Measurements from ENCODE around the gene CCDC15. TPM values are rescaled to one million over a fixed set of nuclear protein-coding genes. Genes with fewer than 3 reads are reported as not detected.
"Not testable (repeated sequence)": the region's sequence is repeated elsewhere in the genome, so short reads cannot be mapped to it uniquely, and the experiment has no call there.

CCDC15 gene
- total and polyA plus RNA-seq, 2 donors (not counting 1 experiment from before 2014, with no cell fraction given): 0.31 to 1.8 TPM

- intact Hi-C loops (cut with micrococcal nuclease); ATAC-seq (ENCODE audit: low read depth); H3K36me3 ChIP-seq (replicated peaks in 1 of 2; ENCODE audit: control extremely low read depth in 1 of 2, control insufficient read depth in 1 of 2, extremely low read depth in 1 of 2, insufficient read depth in 2 of 2, low read length in 1 of 2): not testable (repeated sequence)
Observed at GRCh38 chr11:125090151-125090550, 136.1 kb downstream of the CCDC15 start.

GRCh38 chr11:125090816-125091215 is 136.8 kb downstream of the CCDC15 start:
- DNase-seq (no peak), ATAC-seq (ENCODE audit: low read depth) (no peak)
- Histone ChIP-seq H3K36me3 (replicated peaks in 1 of 2; ENCODE audit: control extremely low read depth in 1 of 2, control insufficient read depth in 1 of 2, extremely low read depth in 1 of 2, insufficient read depth in 2 of 2, low read length in 1 of 2) (no peaks in the 10 kb centered on the region), H3K27ac (ENCODE audit: low read length in 2 of 2) (no peak overlapping the region), H3K9me3 (ENCODE audit: control extremely low read depth in 1 of 3, control insufficient read depth in 2 of 3, insufficient read depth in 1 of 3, low read length in 2 of 3) (no peaks in the 10 kb centered on the region), H3K9ac (ENCODE audit: low read length) (no peak overlapping the region), H3K4me1 (ENCODE audit: control insufficient read depth in 2 of 2, insufficient read depth in 2 of 2, low read length in 2 of 2) (no peaks in the 10 kb centered on the region), H4K20me1 (ENCODE audit: control insufficient read depth, insufficient read depth, low read length, poor library complexity, severe bottlenecking) (no peaks in the 10 kb centered on the region), H3K4me2 (replicated peaks; ENCODE audit: low read depth, low read length, poor library complexity, severe bottlenecking) (no peak overlapping the region), H3K79me2 (ENCODE audit: control insufficient read depth, insufficient read depth, low read length) (no peaks in the 10 kb centered on the region), H3K27me3 (replicated peaks in 1 of 4; ENCODE audit: control extremely low read depth in 1 of 4, control insufficient read depth in 3 of 4, insufficient read depth in 4 of 4, low read length in 3 of 4) (no peaks in the 10 kb centered on the region), H3K4me3 (ENCODE audit: control extremely low read depth in 1 of 5, extremely low read depth in 1 of 5, insufficient read depth in 1 of 5, low read depth in 2 of 5, low read length in 4 of 5) (no peak overlapping the region), H2AFZ (ENCODE audit: insufficient read depth, low read depth, low read length, poor library complexity, severe bottlenecking) (no peak overlapping the region)
- 84% methylated on average over 5 of the region's 6 CpGs for WGBS (ENCODE audit: insufficient coverage)
- TF ChIP-seq EZH2 (IDR thresholded peaks at IDR 0.05; ENCODE audit: borderline replicate concordance, insufficient read depth, low read depth, low read length, poor library complexity, severe bottlenecking) (no peak), CTCF (IDR thresholded peaks at IDR 0.05) (no peak)
- no peak overlapping the region for H3K4me3 Mint-ChIP-seq
- no peaks in the 10 kb centered on the region for H3K27me3 Mint-ChIP-seq
- intact Hi-C loops (cut with micrococcal nuclease): loop anchor here (1.0 kb wide), 1 partner anchor 50 kb away; no protein-coding TSS in a partner anchor
- H3K9me3 Mint-ChIP-seq (ENCODE audit: insufficient read depth): no peaks in the 10 kb centered on the region
- POLR2A ChIA-PET: interaction anchor here (0.9 to 1.4 kb wide), 2 partner anchors 28 to 52 kb away, joined by 3 to 4 read pairs; partner anchors contain the start of gene SLC37A2
- no peak overlapping the region for H3K27ac Mint-ChIP-seq
- CTCF ChIA-PET: interaction anchor here (0.5 to 5.1 kb wide), 25 partner anchors 9 to 1533 kb away, joined by 3 to 64 read pairs (median 4); partner anchors contain the start of genes SLC37A2 and TMEM218
- no peaks in the 10 kb centered on the region for H3K4me1 Mint-ChIP-seq

More at GRCh38 chr11:125090151-125090550, 136.1 kb downstream of the CCDC15 start:
- not testable (repeated sequence) for H3K4me1 ChIP-seq (ENCODE audit: control insufficient read depth in 2 of 2, insufficient read depth in 2 of 2, low read length in 2 of 2); H4K20me1 ChIP-seq (ENCODE audit: control insufficient read depth, insufficient read depth, low read length, poor library complexity, severe bottlenecking); H2AFZ ChIP-seq (ENCODE audit: insufficient read depth, low read depth, low read length, poor library complexity, severe bottlenecking); H3K27me3 Mint-ChIP-seq; H3K9me3 Mint-ChIP-seq (ENCODE audit: insufficient read depth); H3K27me3 ChIP-seq (replicated peaks in 1 of 4; ENCODE audit: control extremely low read depth in 1 of 4, control insufficient read depth in 3 of 4, insufficient read depth in 4 of 4, low read length in 3 of 4); H3K4me2 ChIP-seq (replicated peaks; ENCODE audit: low read depth, low read length, poor library complexity, severe bottlenecking); H3K9ac ChIP-seq (ENCODE audit: low read length); H3K9me3 ChIP-seq (ENCODE audit: control extremely low read depth in 1 of 3, control insufficient read depth in 2 of 3, insufficient read depth in 1 of 3, low read length in 2 of 3); H3K4me3 Mint-ChIP-seq; H3K4me1 Mint-ChIP-seq; H3K27ac Mint-ChIP-seq; H3K27ac ChIP-seq (ENCODE audit: low read length in 2 of 2); H3K79me2 ChIP-seq (ENCODE audit: control insufficient read depth, insufficient read depth, low read length); DNase-seq; H3K4me3 ChIP-seq (ENCODE audit: control extremely low read depth in 1 of 5, extremely low read depth in 1 of 5, insufficient read depth in 1 of 5, low read depth in 2 of 5, low read length in 4 of 5)
- POLR2A ChIA-PET: interaction anchor here (0.9 to 1.4 kb wide), 2 partner anchors 27 to 52 kb away, joined by 3 to 4 read pairs; partner anchors contain the start of gene SLC37A2
- CTCF ChIA-PET: interaction anchor here (0.7 to 5.1 kb wide), 13 partner anchors 14 to 421 kb away, joined by 3 to 64 read pairs (median 5); partner anchors contain the start of gene SLC37A2
- 98% methylated on average over 9 of the region's 10 CpGs for WGBS (ENCODE audit: insufficient coverage)

Other genes starting within 250 kb of the CCDC15 start
- gene NRGN, start 214.3 kb upstream of the CCDC15 start, total RNA-seq: 0.66 TPM in 1 of 2 replicates, not detected in the other
- gene NRGN, start 214.3 kb upstream of the CCDC15 start, polyA plus RNA-seq: 3.1 and 11.0 TPM in 2 replicates
- gene VSIG2, start 201.9 kb upstream of the CCDC15 start, total RNA-seq: not detected in 2 replicates
- 0.36 TPM in 1 of 2 replicates, not detected in the other for gene VSIG2, start 201.9 kb upstream of the CCDC15 start, polyA plus RNA-seq
- gene ESAM, start 191.9 kb upstream of the CCDC15 start, total RNA-seq: 1.4 and 1.8 TPM in 2 replicates
- 14.5 and 48.6 TPM in 2 replicates for gene ESAM, start 191.9 kb upstream of the CCDC15 start, polyA plus RNA-seq
- 26.8 and 33.4 TPM in 2 replicates for gene MSANTD2, start 153.8 kb upstream of the CCDC15 start, total RNA-seq
- gene MSANTD2, start 153.8 kb upstream of the CCDC15 start, polyA plus RNA-seq: 9.4 and 11.1 TPM in 2 replicates
- gene ROBO3, start 88.8 kb upstream of the CCDC15 start, total RNA-seq: 0.90 and 1.0 TPM in 2 replicates
- gene ROBO3, start 88.8 kb upstream of the CCDC15 start, polyA plus RNA-seq: 4.0 and 7.4 TPM in 2 replicates
- gene ROBO4, start 56.3 kb upstream of the CCDC15 start, total RNA-seq: not detected in 2 replicates
- not detected in 2 replicates for gene ROBO4, start 56.3 kb upstream of the CCDC15 start, polyA plus RNA-seq
- gene HEPN1, start 35.0 kb upstream of the CCDC15 start, total RNA-seq: not detected in 2 replicates
- not detected in 2 replicates for gene HEPN1, start 35.0 kb upstream of the CCDC15 start, polyA plus RNA-seq
- gene HEPACAM, start 18.2 kb upstream of the CCDC15 start, total RNA-seq: not detected in 2 replicates
- gene HEPACAM, start 18.2 kb upstream of the CCDC15 start, polyA plus RNA-seq: not detected in 2 replicates
- 27.0 and 27.1 TPM in 2 replicates for gene SLC37A2, start 109.1 kb downstream of the CCDC15 start, total RNA-seq
- gene SLC37A2, start 109.1 kb downstream of the CCDC15 start, polyA plus RNA-seq: 4.1 and 7.6 TPM in 2 replicates
- 20.7 TPM in 2 replicates for gene TMEM218, start 157.4 kb downstream of the CCDC15 start, total RNA-seq
- gene TMEM218, start 157.4 kb downstream of the CCDC15 start, polyA plus RNA-seq: 26.1 and 31.7 TPM in 2 replicates
- gene PKNOX2, start 210.5 kb downstream of the CCDC15 start, total RNA-seq: not detected in 2 replicates
- not detected in 2 replicates for gene PKNOX2, start 210.5 kb downstream of the CCDC15 start, polyA plus RNA-seq

Data from B cell (primary cell).